D721Med (cell line): Measurements from ENCODE around the gene SSH2.
A peak's percentile ranks its signal among the peaks of the same experiment; 100 is the strongest.

Experiments
- DNase-seq: peaks from one replicate; pipeline ENCODE4 v3.0.0; 2011; ENCODE audit warnings: low spot score; ENCODE audit not compliant: insufficient read length
- FAIRE-seq: peaks from 2 replicates; lab custom pipeline; 2011; peaks lifted over from hg19 to GRCh38; lab: Jason Lieb, UNC
- TF ChIP-seq, protein P1 (sequence below): IDR thresholded peaks from 2 replicates; pipeline ENCODE4 v1.5.1; 2012; ENCODE audit warnings: mild to moderate bottlenecking, control low read depth; ENCODE audit not compliant: insufficient read depth; ENCODE audit errors: missing control alignments

SSH2 gene

DNA sequence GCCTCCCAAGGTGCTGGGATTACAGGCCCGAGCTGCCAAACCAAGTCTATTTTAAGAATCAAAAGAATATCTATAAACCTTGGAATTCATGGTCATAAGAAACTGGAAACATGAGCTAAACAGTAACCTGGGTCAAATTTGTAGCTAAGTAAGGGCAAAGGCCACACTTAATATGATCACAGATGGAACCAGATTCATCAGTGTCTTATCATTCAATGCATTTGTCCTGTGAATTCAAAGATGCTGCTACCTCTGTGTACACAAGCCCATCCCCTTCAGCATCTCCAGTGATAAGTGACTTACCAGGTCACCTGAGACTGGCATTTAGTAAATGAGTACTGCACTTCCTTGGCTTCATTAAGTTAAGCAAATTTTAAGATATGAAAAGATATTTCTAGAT is 108.1 kb downstream of the SSH2 start:
- no peak for DNase-seq
- TF ChIP-seq, protein P1, sequence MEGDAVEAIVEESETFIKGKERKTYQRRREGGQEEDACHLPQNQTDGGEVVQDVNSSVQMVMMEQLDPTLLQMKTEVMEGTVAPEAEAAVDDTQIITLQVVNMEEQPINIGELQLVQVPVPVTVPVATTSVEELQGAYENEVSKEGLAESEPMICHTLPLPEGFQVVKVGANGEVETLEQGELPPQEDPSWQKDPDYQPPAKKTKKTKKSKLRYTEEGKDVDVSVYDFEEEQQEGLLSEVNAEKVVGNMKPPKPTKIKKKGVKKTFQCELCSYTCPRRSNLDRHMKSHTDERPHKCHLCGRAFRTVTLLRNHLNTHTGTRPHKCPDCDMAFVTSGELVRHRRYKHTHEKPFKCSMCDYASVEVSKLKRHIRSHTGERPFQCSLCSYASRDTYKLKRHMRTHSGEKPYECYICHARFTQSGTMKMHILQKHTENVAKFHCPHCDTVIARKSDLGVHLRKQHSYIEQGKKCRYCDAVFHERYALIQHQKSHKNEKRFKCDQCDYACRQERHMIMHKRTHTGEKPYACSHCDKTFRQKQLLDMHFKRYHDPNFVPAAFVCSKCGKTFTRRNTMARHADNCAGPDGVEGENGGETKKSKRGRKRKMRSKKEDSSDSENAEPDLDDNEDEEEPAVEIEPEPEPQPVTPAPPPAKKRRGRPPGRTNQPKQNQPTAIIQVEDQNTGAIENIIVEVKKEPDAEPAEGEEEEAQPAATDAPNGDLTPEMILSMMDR: no peak
- no peak for FAIRE-seq

DNA sequence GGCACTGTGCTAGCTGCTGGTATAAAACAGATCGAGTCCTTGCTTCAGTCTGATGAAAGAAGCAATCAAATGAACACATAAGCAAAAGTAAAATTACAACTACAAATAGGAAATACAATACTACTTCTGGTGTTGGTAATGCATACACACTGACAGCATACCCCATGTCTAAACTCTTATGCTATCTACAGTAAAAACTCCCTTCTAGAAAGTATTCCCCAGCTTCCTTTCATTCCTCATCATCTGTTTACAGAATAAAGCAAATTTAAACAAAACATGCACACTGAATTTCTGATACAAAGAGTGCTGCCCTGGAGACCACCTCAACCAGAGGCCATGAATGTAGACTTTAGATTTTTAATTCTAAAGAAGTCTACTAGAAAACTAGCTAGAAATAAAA is 109.6 kb downstream of the SSH2 start:
- DNase-seq: no peak
- TF ChIP-seq, protein P1: no peak
- FAIRE-seq: no peak

DNA sequence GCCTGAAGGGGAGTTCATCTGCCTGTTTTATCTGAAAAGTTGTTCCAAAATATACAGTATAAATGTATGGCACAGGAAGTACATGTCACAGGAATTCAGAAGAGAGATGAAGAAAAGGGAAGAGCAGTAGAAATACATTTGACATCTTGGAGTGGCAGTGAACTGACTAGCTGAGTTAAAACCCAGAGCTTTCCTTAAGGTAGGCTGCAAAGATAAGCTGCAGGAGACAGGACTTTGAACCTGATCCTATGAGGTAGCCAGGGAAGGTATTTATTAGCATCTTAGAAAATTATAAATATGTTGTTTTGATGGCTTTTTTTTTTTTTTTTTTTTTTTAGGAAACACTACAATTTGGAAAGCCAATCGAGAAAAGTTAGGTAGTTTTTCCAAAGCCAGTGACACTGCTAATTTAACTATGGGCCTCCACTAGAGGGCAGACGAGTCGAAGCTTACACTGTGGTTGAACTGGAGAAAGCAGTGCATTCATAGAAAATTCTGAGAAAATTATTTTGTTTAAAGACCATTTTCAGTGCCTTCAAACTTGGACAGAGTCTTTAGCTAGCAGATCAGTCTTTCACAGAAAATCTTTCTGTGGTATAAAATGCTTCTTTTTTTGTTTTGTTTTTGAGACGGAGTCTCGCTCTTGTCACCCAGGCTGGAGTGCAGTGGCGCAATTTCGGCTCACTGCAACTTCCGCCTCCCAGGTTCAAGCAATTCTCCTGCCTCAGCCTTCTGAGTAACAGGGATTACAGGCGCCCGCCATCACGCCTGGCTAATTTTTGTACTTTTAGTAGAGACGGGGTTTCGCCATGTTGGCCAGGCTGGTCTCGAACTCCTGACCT is 122.3 kb downstream of the SSH2 start:
- DNase-seq: peak; percentile 22
- FAIRE-seq: no peak

DNA sequence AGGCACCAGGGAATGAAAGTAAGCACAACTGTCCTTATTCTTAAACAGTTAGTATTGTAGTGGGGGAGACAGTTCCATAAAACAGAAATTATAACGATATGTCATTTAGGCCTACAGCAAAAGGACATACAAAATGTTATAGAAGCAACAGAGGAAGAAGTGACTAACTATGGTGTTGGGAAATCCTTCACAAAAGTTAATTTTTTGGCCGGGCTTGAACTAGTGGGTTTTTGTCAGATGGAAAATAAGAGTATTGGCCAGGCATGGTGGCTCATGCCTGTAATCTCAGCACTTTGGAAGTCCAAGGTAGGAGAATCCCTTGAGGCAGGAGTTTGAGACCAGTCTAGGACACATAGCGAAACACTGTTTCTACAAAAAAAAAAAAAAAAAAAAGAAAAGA is 127.8 kb downstream of the SSH2 start:
- TF ChIP-seq, protein P1: no peak
- DNase-seq (no peak), FAIRE-seq (no peak)

More for the DNA sequence above, 122.3 kb downstream of the SSH2 start:
- TF ChIP-seq, protein P1: peak; percentile 96

DNA sequence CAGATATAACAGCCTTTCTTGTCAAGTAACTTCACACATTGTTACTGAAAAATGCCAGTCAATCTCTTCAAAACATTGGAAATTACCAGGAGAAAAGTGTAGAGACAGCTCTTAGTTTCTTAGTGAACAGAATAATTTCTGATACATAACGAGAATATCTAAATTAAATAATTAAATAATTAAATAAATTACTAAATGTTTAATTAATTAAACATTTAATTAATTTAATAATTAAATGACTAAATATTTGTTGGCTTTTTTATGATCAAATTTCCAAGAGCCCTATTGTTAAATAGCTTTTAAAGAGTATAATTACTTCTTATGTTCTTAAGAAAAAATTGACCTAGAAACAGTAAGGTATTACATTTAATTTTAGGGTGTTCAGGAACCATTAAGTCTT is 129.6 kb downstream of the SSH2 start:
- FAIRE-seq: no peak
- no peak for DNase-seq
- TF ChIP-seq, protein P1: no peak

DNA sequence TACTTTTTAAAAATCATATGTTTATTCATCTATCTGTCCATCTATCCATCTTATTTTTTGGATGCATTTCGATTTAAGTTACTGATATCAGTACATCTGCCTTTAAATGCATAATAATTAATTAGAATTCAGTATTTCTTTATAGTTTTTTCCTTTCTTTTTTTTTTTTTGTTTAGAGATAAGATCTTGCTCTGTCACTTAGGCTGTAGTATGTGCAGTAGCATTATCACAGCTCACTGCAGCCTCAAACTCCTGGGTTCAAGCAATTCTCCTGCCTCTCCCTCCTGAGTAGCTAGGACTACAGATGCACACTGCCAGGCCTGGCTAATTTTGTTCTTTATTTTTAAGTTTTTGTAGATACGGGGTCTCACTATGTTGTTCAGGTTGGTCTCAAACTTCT is 133.4 kb downstream of the SSH2 start:
- DNase-seq (no peak), FAIRE-seq (no peak)
- TF ChIP-seq, protein P1: no peak

DNA sequence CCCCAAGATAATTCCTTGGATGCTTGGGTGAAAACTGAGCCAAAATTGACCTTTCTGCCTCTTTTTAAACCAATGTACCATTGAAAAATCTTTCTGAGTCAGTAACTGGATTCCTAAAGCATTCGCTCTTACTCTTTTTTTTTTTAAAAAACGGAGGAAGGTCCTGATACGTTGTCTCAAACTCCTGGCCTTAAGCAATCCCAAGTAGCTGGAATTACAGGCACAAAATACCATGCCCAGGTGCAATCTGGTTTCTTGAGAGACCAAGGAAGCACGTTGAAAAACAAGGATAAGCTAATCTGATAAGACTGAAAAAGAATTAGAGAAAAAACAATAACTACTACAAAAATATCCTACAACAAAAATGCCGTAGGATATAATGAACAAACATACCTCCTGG is 136.5 kb downstream of the SSH2 start:
- TF ChIP-seq, protein P1: no peak
- DNase-seq (no peak), FAIRE-seq (no peak)
